Psoas muscle (tissue), 8 donors: ENCODE results near the gene EXOSC2. TPM values are rescaled to one million over a fixed set of nuclear protein-coding genes. Genes with fewer than 3 reads are reported as not detected.

Experiments used
- ATAC-seq, 4 donors: fragments of 200-7000 bp; cut with Tn5 transposase; one replicate each; pipeline ENCODE4 v1.9.1; 2020; ENCODE audit warnings: moderate library complexity in 3 of 4, mild to moderate bottlenecking in 2 of 4
- DNase-seq, 2 donors: peaks; one replicate each; pipeline ENCODE4 v3.0.0-alpha.2; 2020
- H3K27ac ChIP-seq: fragments of 200-600 bp; one replicate; pipeline ENCODE4 v1.8.0; 2022
- H3K27me3 ChIP-seq, 3 donors: fragments of 200-600 bp in 1 of 3; one replicate each; pipeline versions ENCODE4 v1.6.1 to v1.8.0; 2013 to 2022; ENCODE audit warnings: low read length in 2 of 3, mild to moderate bottlenecking in 2 of 3, moderate library complexity in 1 of 3; ENCODE audit not compliant: insufficient read depth in 3 of 3
- H3K36me3 ChIP-seq, 2 donors: fragments of 200-600 bp in 1 of 2; one replicate each; pipeline versions ENCODE4 v1.6.1 to v1.8.0; 2013 to 2022; ENCODE audit warnings: low read depth in 1 of 2, mild to moderate bottlenecking in 1 of 2, moderate library complexity in 1 of 2; ENCODE audit not compliant: insufficient read depth in 1 of 2
- H3K4me1 ChIP-seq: fragments of 200-600 bp; one replicate; pipeline ENCODE4 v1.8.0; 2022
- H3K4me3 ChIP-seq: fragments of 200-600 bp; one replicate; pipeline ENCODE4 v1.8.0; 2022; ENCODE audit warnings: mild to moderate bottlenecking
- H3K9me3 ChIP-seq: fragments of 200-600 bp; one replicate; pipeline ENCODE4 v1.8.0; 2022
- WGBS, 3 donors: extraction: QIAGEN DNeasy Blood & Tissue Kit; methylation state at CpG; one replicate each; pipeline versions ENCODE4 v1.1.6 to v1.1.7; 2013; 5-methylcytosine and 5-hydroxymethylcytosine counted together
- intact Hi-C, 2 donors: fragments of 100-400 bp; cut with DNase I; formaldehyde crosslinking; loops; one replicate each; pipeline versions ENCODE4 v1.11.0 to v1.14.2; 2022
- polyA plus RNA-seq, 3 donors: library from polyadenylated mRNA; stranded (reverse); fragments of 200-250 nt; gene quantifications; one replicate each; pipeline ENCODE4 v1.2.3, GENCODE V29; 2013
- total RNA-seq, 4 donors: library from RNA; stranded (reverse); fragmentation: NEBNext Ultra II Directional in 2 of 4; extraction: Animal tissue kit (Norgen Biotek cat#: 25700) in 2 of 4; gene quantifications; one replicate each; pipeline versions ENCODE4 v1.2.1 to v1.2.4, GENCODE V29; 2021 to 2023
- TF ChIP-seq, protein P1 (sequence below): fragments of 200-600 bp; IDR thresholded peaks from one replicate; pipeline ENCODE4 v1.8.0; 2022; ENCODE audit warnings: antibody characterized with exemption
- donor health status: healthy with polysubstance abuse.
- donor health status: DM: no; HTN: no; CAD: no; lungs with moderate emphysema.
- donor health status: Bipolar disorder and iron deficiency.
- donor health status: healthy.
- donor health status: DM: yes; HTN: yes; CAD: no.
- donor health status: DM: no; HTN: no; CAD: no.
- donor health status: DM: no; HTN: no; CAD: no.
- donor health status: DM: yes; HTN: yes; CAD: no.

Gene EXOSC2
- total and polyA plus RNA-seq, 7 donors, result 11.8 to 25.0 (median 15.5) TPM

DNA sequence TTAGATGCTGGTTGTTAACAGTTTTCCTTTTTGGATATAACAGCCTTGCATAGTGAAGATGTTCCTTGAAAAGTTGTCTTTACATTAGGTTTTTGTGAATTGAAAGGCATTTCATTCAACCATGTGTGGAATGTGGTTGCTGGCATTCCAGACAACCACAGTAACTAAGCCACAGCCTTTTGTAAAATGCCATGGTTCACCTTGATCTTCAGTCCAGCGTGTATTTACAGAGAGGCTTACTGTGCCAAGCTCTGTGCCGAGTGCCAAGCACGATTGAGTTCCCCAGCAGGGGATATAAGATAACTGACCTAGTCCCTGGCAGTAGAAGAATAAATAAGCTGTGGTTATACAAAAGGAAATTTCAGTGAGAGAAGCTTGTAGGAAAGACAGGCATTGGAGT is 4.9 kb downstream of the EXOSC2 start:
- intact Hi-C loops, result no loop called here
- Histone ChIP-seq H3K27ac (no peak overlapping the region), H3K9me3 (no peaks in the 10 kb centered on the region), H3K4me1 (peaks cover 10% of the 10 kb centered on the region), H3K4me3 (no peak overlapping the region), H3K36me3 (peaks cover 14 to 80% of the 10 kb centered on the region in 2 donors), H3K27me3 (no peaks in the 10 kb centered on the region)
- TF ChIP-seq, protein P1, sequence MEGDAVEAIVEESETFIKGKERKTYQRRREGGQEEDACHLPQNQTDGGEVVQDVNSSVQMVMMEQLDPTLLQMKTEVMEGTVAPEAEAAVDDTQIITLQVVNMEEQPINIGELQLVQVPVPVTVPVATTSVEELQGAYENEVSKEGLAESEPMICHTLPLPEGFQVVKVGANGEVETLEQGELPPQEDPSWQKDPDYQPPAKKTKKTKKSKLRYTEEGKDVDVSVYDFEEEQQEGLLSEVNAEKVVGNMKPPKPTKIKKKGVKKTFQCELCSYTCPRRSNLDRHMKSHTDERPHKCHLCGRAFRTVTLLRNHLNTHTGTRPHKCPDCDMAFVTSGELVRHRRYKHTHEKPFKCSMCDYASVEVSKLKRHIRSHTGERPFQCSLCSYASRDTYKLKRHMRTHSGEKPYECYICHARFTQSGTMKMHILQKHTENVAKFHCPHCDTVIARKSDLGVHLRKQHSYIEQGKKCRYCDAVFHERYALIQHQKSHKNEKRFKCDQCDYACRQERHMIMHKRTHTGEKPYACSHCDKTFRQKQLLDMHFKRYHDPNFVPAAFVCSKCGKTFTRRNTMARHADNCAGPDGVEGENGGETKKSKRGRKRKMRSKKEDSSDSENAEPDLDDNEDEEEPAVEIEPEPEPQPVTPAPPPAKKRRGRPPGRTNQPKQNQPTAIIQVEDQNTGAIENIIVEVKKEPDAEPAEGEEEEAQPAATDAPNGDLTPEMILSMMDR, result no peak
- ATAC-seq (no peak), DNase-seq (no peak)
- 52 to 83% (median 55%) methylated on average over 3 of the region's 3 CpGs for WGBS, 3 donors

DNA sequence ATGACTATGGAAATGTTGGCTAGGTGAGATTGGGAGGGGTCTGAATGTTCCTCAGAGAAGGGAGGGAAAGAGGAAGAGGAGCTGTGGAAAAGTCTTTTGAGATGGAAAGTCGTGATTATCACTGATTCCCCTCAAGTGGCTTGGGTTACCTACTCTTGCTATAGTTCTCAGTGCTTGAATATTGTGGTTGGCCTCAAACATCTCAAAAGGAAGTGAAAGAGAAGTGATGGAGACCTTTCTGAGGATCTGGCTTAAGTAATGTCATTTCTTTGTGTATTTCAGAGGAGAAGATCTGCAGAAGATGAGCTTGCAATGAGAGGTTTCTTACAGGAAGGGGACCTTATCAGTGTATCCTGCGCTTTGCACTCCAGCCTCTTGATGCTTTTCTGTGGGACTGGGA is 5.5 kb downstream of the EXOSC2 start:
- 86 to 94% (median 91%) methylated on average over 2 of the region's 2 CpGs for WGBS, 3 donors
- intact Hi-C loops, result no loop called here

DNA sequence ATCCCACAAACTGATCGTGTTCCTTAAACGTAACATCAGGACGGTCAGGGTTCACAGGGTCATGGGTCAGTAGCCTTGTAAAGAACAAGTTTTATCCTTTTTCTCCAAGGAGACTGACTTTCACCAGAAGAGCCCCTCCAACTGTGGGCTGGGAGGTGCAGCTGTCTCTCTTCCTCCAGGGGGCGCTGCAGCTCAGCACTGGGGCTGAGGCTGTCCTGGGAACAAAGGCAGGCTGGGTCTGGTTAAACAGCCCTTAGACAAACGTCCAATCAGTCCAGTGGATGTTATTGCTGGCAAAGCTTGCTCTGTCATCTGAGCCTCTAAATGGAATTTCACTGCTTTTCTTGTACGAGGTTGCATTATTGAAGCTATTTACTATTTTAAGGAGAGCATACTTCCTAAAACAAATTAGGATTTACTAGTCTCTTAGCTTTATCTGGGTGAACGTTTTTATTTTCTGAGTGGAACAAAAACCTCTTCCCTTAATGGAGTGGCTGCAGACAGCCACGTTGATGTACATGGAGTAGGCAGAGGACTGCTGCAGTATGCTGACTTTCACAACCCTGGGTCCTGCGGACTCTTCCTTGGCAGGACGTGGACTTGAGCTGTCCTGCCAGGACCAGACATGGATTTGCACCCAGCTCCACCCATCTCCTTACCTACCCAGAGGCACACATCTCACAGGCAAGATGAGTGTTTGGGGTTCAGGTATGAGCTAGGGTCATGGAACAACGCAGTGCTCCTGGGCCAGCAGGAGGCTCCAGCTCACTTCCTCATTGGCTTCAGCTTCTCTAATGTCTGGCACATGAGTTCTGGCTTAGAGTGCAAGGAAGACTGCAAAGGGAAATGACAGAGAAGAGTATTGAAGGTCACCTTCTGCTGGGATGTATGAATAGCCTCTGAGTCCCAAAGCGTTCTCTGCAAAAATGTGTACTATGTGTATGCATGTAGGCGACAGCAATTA is 7.8 kb downstream of the EXOSC2 start:
- Histone ChIP-seq H3K36me3 (peaks cover 19 to 92% of the 10 kb centered on the region in 2 donors), H3K27me3 (no peaks in the 10 kb centered on the region), H3K4me3 (no peak overlapping the region), H3K27ac (no peak overlapping the region), H3K4me1 (no peaks in the 10 kb centered on the region), H3K9me3 (no peaks in the 10 kb centered on the region)
- DNase-seq (peak; percentile 75 to 83), ATAC-seq (peak; percentile 76 to 91 (median 85))
- TF ChIP-seq, protein P1, result peak; percentile 87
- WGBS, 3 donors, result 61 to 72% (median 63%) methylated on average over 13 of the region's 13 CpGs
- intact Hi-C loops, result loop anchor here (2.0 to 10.0 kb wide), 4 partner anchors 241 to 345 kb away; no protein-coding TSS in a partner anchor

More for the DNA sequence above, 5.5 kb downstream of the EXOSC2 start:
- Histone ChIP-seq H3K9me3 (no peaks in the 10 kb centered on the region), H3K4me1 (peaks cover 10% of the 10 kb centered on the region), H3K27ac (no peak overlapping the region), H3K4me3 (no peak overlapping the region), H3K36me3 (peaks cover 19 to 86% of the 10 kb centered on the region in 2 donors), H3K27me3 (no peaks in the 10 kb centered on the region)
- no peak for ATAC-seq
- TF ChIP-seq, protein P1, result no peak
- no peak for DNase-seq

DNA sequence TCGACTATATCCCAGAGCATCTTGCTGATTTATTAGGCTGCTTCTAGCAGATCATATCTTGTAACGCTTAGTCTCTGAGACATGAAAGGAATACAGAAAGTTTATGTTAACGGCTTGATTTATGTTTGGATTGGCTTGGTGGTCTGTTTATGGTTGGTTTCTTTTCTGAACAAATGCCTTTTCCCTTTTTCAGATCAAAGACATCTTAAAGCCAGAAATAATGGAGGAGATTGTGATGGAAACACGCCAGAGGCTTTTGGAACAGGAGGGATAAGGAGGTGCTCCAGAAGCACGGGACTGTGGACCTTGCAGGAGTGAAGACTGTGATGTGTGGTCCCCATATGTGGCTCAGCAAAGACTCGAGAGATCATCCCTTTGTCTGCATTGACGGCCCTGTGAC is 9.9 kb downstream of the EXOSC2 start:
- Histone ChIP-seq H3K27ac (no peak overlapping the region), H3K9me3 (no peaks in the 10 kb centered on the region), H3K36me3 (peaks cover 16 to 70% of the 10 kb centered on the region in 2 donors), H3K4me3 (no peak overlapping the region), H3K4me1 (no peaks in the 10 kb centered on the region), H3K27me3 (no peaks in the 10 kb centered on the region)
- WGBS, 3 donors, result 75 to 81% (median 77%) methylated on average over 7 of the region's 7 CpGs
- TF ChIP-seq, protein P1, result no peak
- ATAC-seq (no peak), DNase-seq (no peak)
- intact Hi-C loops, result loop anchor here (5.0 to 10.0 kb wide), 3 partner anchors 239 to 341 kb away; no protein-coding TSS in a partner anchor
